ENCODE data around the gene PACS1. TPM values are rescaled to one million over a fixed set of nuclear protein-coding genes. Genes with fewer than 3 reads are reported as not detected.

Gene PACS1
- total RNA-seq, 1 donor from 2014 or later, result 13.6 TPM

DNA sequence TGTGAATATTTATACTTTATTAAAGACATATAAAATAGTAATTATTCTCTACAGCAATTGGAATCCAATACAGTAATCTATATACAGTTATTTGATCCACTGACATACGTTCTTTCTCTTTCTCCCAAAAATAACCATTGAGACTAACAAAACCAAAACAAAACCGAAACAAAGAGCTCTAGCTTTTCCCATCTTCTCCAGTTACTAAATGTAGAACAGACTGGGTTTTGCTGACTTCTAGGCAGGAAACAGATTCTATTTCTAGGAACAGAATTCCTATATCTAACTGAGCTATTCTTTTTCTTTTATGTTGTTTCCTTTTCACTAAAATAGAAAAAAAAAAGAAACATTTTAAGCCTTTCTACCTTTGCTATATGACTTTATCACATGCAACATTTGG is 80.1 kb downstream of the PACS1 start:
- H3K36me3 ChIP-seq (ENCODE audit: control insufficient read depth in 3 of 3, insufficient read depth in 3 of 3, low read length in 3 of 3), result no peaks in the 10 kb centered on the region
- H3K4me1 ChIP-seq (ENCODE audit: control insufficient read depth in 3 of 3, insufficient read depth in 3 of 3, low read length in 3 of 3), result no peaks in the 10 kb centered on the region
- no peak overlapping the region for H3K27ac ChIP-seq (ENCODE audit: low read depth, low read length)
- H3K4me3 ChIP-seq (ENCODE audit: low read length in 3 of 3), result peak overlapping the region in 1 of 3 donors; percentile 41
- H3K9me3 ChIP-seq (ENCODE audit: control insufficient read depth in 3 of 3, low read length in 3 of 3), result no peaks in the 10 kb centered on the region
- no peak overlapping the region for H3K9ac ChIP-seq (ENCODE audit: low read depth in 1 of 3, low read length in 3 of 3)
- H3K27me3 ChIP-seq (ENCODE audit: control insufficient read depth in 3 of 3, insufficient read depth in 3 of 3, low read length in 3 of 3), result no peaks in the 10 kb centered on the region

DNA sequence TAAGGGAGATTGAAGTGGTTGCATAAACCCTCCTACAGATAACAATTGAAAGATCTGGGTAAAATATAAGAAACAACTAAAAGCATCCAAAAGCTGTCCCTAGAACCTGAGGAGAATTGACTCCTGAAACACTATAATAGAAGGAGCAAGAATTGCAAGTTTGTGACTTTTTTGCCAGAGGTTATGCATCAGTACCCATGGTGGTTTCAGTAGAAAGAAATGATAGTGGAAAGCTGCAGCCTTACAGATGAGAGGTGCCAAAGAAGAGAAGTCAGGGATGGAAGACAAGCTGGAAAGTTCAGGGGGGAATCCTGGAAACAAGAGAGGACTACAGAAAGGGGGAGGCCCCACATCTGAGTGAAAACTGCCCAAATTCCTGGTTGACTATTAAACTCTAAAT is 80.7 kb downstream of the PACS1 start:
- Histone ChIP-seq H3K27me3 (ENCODE audit: control insufficient read depth in 3 of 3, insufficient read depth in 3 of 3, low read length in 3 of 3) (no peaks in the 10 kb centered on the region), H3K4me1 (ENCODE audit: control insufficient read depth in 3 of 3, insufficient read depth in 3 of 3, low read length in 3 of 3) (no peaks in the 10 kb centered on the region), H3K4me3 (ENCODE audit: low read length in 3 of 3) (no peak overlapping the region), H3K9ac (ENCODE audit: low read depth in 1 of 3, low read length in 3 of 3) (no peak overlapping the region), H3K27ac (ENCODE audit: low read depth, low read length) (no peak overlapping the region), H3K9me3 (ENCODE audit: control insufficient read depth in 3 of 3, low read length in 3 of 3) (no peaks in the 10 kb centered on the region), H3K36me3 (ENCODE audit: control insufficient read depth in 3 of 3, insufficient read depth in 3 of 3, low read length in 3 of 3) (no peaks in the 10 kb centered on the region)

DNA sequence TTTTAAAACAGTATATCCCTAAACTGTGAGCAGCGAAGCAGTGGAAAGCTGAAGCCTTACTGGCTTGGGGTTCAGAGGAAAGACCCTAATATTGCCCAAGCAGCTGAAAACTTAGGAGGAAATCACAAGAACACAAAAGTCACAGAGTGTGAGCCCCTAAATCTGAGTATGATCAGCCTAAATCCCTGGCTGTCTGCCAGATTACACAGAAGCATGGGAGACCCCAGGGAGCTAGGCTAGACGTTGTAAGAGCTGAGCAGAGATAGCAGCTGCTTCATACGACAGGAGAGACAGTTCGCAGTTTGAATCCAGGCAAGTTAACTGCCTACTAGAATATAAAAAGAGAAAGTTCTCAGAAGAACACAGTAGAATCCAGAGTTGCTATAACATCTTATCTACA is 81.2 kb downstream of the PACS1 start:
- Histone ChIP-seq H3K9me3 (ENCODE audit: control insufficient read depth in 3 of 3, low read length in 3 of 3) (no peaks in the 10 kb centered on the region), H3K4me1 (ENCODE audit: control insufficient read depth in 3 of 3, insufficient read depth in 3 of 3, low read length in 3 of 3) (no peaks in the 10 kb centered on the region), H3K9ac (ENCODE audit: low read depth in 1 of 3, low read length in 3 of 3) (no peak overlapping the region), H3K4me3 (ENCODE audit: low read length in 3 of 3) (no peak overlapping the region), H3K36me3 (ENCODE audit: control insufficient read depth in 3 of 3, insufficient read depth in 3 of 3, low read length in 3 of 3) (no peaks in the 10 kb centered on the region), H3K27me3 (ENCODE audit: control insufficient read depth in 3 of 3, insufficient read depth in 3 of 3, low read length in 3 of 3) (no peaks in the 10 kb centered on the region), H3K27ac (ENCODE audit: low read depth, low read length) (no peak overlapping the region)

DNA sequence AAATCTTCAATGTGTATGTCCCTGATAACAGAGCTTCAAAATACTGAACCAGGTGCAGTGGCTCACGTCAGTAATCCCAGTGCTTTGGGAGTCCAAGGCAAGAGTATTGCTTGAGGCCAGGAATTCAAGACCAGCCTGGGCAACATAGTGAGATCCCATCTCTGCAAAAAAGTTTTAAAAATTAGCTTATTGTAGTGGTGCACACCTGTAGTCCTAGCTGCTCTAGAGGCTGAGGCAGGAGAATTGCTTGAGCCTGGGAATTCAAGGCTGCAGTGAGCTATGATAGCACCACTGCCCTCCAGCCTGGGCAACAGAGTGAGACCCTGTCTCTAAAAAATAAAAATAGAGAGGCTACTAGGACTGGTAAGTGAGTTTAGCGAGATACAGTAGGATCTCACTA is 84.0 kb downstream of the PACS1 start:
- H3K9me3 ChIP-seq (ENCODE audit: control insufficient read depth in 3 of 3, low read length in 3 of 3), result no peaks in the 10 kb centered on the region

DNA sequence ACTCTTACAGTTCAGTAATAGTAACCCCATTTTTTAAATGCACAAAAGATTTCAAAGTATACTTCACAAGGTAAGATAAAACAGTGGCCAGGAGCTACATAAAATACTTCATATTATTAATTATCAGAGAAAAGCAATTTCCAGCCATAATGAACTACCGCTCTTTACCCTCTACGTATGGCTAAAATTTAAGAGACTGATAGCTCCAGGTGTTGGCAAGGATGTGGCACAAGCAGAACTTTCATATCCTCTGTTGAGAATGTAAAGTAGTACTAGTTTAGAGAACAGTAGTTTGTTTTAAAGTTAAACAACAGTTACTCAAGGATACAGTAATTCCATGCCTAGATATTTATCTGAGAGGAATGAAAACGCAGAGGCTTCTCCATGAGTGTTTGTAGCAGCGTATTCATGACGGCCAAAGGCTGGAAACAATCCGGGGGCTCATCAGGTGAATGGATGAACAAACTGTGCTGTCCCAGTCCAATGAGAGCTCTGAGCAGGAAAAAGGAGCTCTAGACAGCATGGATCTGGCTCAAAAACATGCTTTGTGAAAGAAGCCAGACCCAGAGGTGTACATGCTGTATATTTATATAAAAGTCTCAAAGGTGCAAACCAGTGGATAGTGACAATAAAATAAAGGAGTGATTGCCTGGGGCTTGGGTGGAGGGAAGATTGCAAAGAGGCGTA is 85.5 kb downstream of the PACS1 start:
- H3K4me3 ChIP-seq (ENCODE audit: low read length in 3 of 3), result no peak overlapping the region
- no peaks in the 10 kb centered on the region for H3K4me1 ChIP-seq (ENCODE audit: control insufficient read depth in 3 of 3, insufficient read depth in 3 of 3, low read length in 3 of 3)
- H3K9ac ChIP-seq (ENCODE audit: low read depth in 1 of 3, low read length in 3 of 3), result no peak overlapping the region
- no peaks in the 10 kb centered on the region for H3K9me3 ChIP-seq (ENCODE audit: control insufficient read depth in 3 of 3, low read length in 3 of 3)
- H3K36me3 ChIP-seq (ENCODE audit: control insufficient read depth in 3 of 3, insufficient read depth in 3 of 3, low read length in 3 of 3), result no peaks in the 10 kb centered on the region
- no peak overlapping the region for H3K27ac ChIP-seq (ENCODE audit: low read depth, low read length)
- no peaks in the 10 kb centered on the region for H3K27me3 ChIP-seq (ENCODE audit: control insufficient read depth in 3 of 3, insufficient read depth in 3 of 3, low read length in 3 of 3)

More for the DNA sequence above, 84.0 kb downstream of the PACS1 start:
- Histone ChIP-seq H3K9ac (ENCODE audit: low read depth in 1 of 3, low read length in 3 of 3) (no peak overlapping the region), H3K4me3 (ENCODE audit: low read length in 3 of 3) (no peak overlapping the region), H3K36me3 (ENCODE audit: control insufficient read depth in 3 of 3, insufficient read depth in 3 of 3, low read length in 3 of 3) (no peaks in the 10 kb centered on the region), H3K27ac (ENCODE audit: low read depth, low read length) (no peak overlapping the region), H3K27me3 (ENCODE audit: control insufficient read depth in 3 of 3, insufficient read depth in 3 of 3, low read length in 3 of 3) (no peaks in the 10 kb centered on the region), H3K4me1 (ENCODE audit: control insufficient read depth in 3 of 3, insufficient read depth in 3 of 3, low read length in 3 of 3) (no peaks in the 10 kb centered on the region)

DNA sequence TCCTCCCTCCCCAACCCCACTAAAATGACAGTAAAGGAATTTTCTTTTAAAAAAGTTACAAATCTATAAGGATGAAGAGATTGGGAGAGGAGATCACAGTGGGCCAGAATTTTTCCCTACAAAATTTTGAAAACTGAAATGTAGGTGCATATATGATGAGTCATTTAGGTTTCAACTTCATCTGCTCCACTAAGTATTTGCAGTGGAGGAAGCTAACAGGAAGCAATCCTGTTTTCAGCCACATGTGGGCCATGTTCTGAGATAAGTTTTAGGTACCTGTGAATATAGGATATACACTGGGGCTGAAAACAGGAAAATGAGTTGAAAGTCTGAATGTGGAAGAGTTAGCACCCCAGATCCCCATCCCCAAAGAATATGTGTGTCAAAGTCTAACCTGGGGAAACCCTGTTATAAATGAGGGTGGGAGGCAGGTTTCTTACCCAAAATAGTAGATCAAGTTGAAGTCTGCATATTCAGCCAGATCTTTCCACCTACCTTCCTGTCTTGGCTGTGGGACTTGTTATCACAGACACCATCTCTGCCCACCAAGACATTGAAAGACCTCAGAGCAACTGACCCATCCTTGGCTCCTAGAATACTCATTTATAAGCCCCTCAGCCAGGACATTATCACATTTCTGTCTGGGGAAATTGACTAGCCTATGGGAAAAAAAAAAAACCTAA is 87.3 kb downstream of the PACS1 start:
- no peaks in the 10 kb centered on the region for H3K4me1 ChIP-seq (ENCODE audit: control insufficient read depth in 3 of 3, insufficient read depth in 3 of 3, low read length in 3 of 3)
- H3K4me3 ChIP-seq (ENCODE audit: low read length in 3 of 3), result no peak overlapping the region
- no peaks in the 10 kb centered on the region for H3K27me3 ChIP-seq (ENCODE audit: control insufficient read depth in 3 of 3, insufficient read depth in 3 of 3, low read length in 3 of 3)
- H3K27ac ChIP-seq (ENCODE audit: low read depth, low read length), result no peak overlapping the region
- H3K9ac ChIP-seq (ENCODE audit: low read depth in 1 of 3, low read length in 3 of 3), result no peak overlapping the region
- H3K36me3 ChIP-seq (ENCODE audit: control insufficient read depth in 3 of 3, insufficient read depth in 3 of 3, low read length in 3 of 3), result no peaks in the 10 kb centered on the region
- H3K9me3 ChIP-seq (ENCODE audit: control insufficient read depth in 3 of 3, low read length in 3 of 3), result no peaks in the 10 kb centered on the region

DNA sequence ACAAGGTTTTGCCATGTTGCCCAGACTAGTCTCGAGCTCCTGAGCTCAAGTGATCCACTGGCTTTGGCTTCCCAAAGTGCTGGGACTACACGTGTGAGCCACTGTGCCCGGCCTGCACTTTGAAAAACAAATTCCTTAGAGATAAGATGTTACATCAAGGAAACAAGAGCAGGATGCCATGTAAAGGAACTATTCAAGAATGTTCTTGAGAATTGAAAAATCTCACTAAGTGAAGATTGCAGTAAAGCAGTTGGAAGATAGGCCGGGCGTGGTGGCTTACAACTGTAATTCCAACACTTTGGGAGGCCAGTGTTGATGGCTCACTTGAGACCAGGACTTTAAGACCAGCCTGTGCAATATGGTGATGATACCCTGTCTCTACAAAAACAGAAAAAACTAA is 88.1 kb downstream of the PACS1 start:
- Histone ChIP-seq H3K27me3 (ENCODE audit: control insufficient read depth in 3 of 3, insufficient read depth in 3 of 3, low read length in 3 of 3) (no peaks in the 10 kb centered on the region), H3K27ac (ENCODE audit: low read depth, low read length) (no peak overlapping the region), H3K36me3 (ENCODE audit: control insufficient read depth in 3 of 3, insufficient read depth in 3 of 3, low read length in 3 of 3) (no peaks in the 10 kb centered on the region), H3K4me3 (ENCODE audit: low read length in 3 of 3) (no peak overlapping the region), H3K4me1 (ENCODE audit: control insufficient read depth in 3 of 3, insufficient read depth in 3 of 3, low read length in 3 of 3) (no peaks in the 10 kb centered on the region), H3K9me3 (ENCODE audit: control insufficient read depth in 3 of 3, low read length in 3 of 3) (no peaks in the 10 kb centered on the region), H3K9ac (ENCODE audit: low read depth in 1 of 3, low read length in 3 of 3) (no peak overlapping the region)

DNA sequence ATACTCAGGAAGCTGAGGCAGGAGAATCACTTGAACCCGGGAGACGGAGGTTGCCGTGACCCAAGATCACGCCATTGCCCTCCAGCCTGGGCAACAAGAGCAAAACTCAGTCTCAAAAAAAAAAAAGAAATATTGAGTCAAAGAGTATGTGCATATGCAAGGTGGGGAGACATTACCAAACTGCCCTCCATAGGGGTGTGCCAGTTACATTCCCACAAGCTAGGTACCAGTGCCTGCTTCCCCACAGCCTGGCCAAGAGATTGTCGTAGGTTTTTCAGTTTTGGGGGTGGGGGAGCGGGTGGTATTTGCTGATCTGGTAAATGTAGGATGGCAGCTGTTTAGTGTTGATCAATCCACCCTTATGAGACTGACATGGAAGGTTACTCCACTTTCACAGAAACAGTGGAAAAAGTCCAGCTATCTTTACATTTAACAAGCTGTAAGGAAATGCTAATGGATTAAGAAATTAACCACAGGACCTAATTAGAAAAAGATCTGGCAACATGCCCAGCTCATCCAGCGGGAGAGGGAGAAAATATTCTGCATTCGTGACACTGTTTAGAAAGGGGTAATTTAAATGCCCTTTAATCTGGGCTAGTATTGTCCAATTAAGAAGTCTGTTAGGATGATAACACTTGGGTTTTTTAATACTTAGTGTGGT is 89.4 kb downstream of the PACS1 start:
- Histone ChIP-seq H3K9me3 (ENCODE audit: control insufficient read depth in 3 of 3, low read length in 3 of 3) (no peaks in the 10 kb centered on the region), H3K27me3 (ENCODE audit: control insufficient read depth in 3 of 3, insufficient read depth in 3 of 3, low read length in 3 of 3) (no peaks in the 10 kb centered on the region), H3K27ac (ENCODE audit: low read depth, low read length) (no peak overlapping the region), H3K9ac (ENCODE audit: low read depth in 1 of 3, low read length in 3 of 3) (no peak overlapping the region), H3K36me3 (ENCODE audit: control insufficient read depth in 3 of 3, insufficient read depth in 3 of 3, low read length in 3 of 3) (no peaks in the 10 kb centered on the region), H3K4me1 (ENCODE audit: control insufficient read depth in 3 of 3, insufficient read depth in 3 of 3, low read length in 3 of 3) (no peaks in the 10 kb centered on the region), H3K4me3 (ENCODE audit: low read length in 3 of 3) (no peak overlapping the region)

DNA sequence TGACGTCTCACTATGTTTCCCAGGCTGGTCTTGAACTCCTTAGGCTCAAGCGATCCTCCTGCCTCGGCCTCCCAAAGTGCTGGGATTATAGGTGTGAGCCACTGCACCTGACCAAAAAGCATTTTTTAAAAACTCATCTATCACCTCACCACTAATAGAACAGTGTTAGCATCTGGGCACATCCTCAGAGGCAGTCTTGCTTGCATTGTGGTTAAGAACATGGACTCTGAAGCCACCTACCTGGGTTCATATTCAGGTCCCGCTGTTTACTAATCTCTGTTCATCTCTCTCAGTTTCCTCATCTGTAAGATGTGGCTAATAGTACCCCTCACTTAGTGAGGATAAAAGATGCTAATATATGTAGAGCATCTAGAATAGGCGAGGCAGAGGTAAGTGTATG is 90.6 kb downstream of the PACS1 start:
- Histone ChIP-seq H3K27ac (ENCODE audit: low read depth, low read length) (no peak overlapping the region), H3K4me1 (ENCODE audit: control insufficient read depth in 3 of 3, insufficient read depth in 3 of 3, low read length in 3 of 3) (no peaks in the 10 kb centered on the region)

DNA sequence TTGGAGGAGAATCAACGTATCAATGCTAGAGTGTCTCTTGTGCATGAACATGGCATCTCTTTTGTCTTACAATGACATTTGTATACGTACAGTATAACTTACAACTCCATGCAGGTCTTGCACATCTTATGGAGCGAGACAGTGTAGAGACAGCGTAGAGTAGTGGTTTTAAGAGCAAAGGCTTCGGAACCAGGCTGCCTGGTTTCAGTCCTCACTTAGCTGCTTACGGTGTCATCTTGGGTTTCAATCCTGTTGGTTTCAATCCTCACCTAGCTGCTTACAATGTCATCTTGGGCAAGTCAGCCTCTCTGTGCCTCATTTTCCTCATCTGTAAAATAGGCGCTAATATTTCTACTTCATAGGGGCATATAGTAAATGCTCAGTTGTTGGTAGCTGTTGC is 98.2 kb downstream of the PACS1 start:
- H3K27ac ChIP-seq (ENCODE audit: low read depth, low read length), result no peak overlapping the region

More for the DNA sequence above, 90.6 kb downstream of the PACS1 start:
- no peaks in the 10 kb centered on the region for H3K36me3 ChIP-seq (ENCODE audit: control insufficient read depth in 3 of 3, insufficient read depth in 3 of 3, low read length in 3 of 3)
- no peak overlapping the region for H3K4me3 ChIP-seq (ENCODE audit: low read length in 3 of 3)
- H3K9ac ChIP-seq (ENCODE audit: low read depth in 1 of 3, low read length in 3 of 3), result no peak overlapping the region
- no peaks in the 10 kb centered on the region for H3K9me3 ChIP-seq (ENCODE audit: control insufficient read depth in 3 of 3, low read length in 3 of 3)
- H3K27me3 ChIP-seq (ENCODE audit: control insufficient read depth in 3 of 3, insufficient read depth in 3 of 3, low read length in 3 of 3), result no peaks in the 10 kb centered on the region

More for the DNA sequence above, 98.2 kb downstream of the PACS1 start:
- no peak overlapping the region for H3K9ac ChIP-seq (ENCODE audit: low read depth in 1 of 3, low read length in 3 of 3)
- no peaks in the 10 kb centered on the region for H3K27me3 ChIP-seq (ENCODE audit: control insufficient read depth in 3 of 3, insufficient read depth in 3 of 3, low read length in 3 of 3)
- no peaks in the 10 kb centered on the region for H3K9me3 ChIP-seq (ENCODE audit: control insufficient read depth in 3 of 3, low read length in 3 of 3)
- no peaks in the 10 kb centered on the region for H3K4me1 ChIP-seq (ENCODE audit: control insufficient read depth in 3 of 3, insufficient read depth in 3 of 3, low read length in 3 of 3)
- no peak overlapping the region for H3K4me3 ChIP-seq (ENCODE audit: low read length in 3 of 3)
- H3K36me3 ChIP-seq (ENCODE audit: control insufficient read depth in 3 of 3, insufficient read depth in 3 of 3, low read length in 3 of 3), result peaks cover 0 to 3% (median 0%) of the 10 kb centered on the region in 3 donors
